HL-60 (cell line): ENCODE data around the gene NID2.

Experiments used
- CTCF ChIP-seq: IDR thresholded peaks from one replicate; pipeline ENCODE4 v1.5.1; 2011; ENCODE audit warnings: low read length, control low read depth, inconsistent platforms; ENCODE audit not compliant: insufficient read depth
- POLR2AphosphoS5 ChIP-seq: IDR thresholded peaks from 2 replicates; pipeline ENCODE4 v1.6.1; 2012; ENCODE audit warnings: low read depth
- REST ChIP-seq: IDR thresholded peaks from 2 replicates; pipeline ENCODE4 v1.6.1; 2012; ENCODE audit warnings: low read depth; ENCODE audit not compliant: insufficient replicate concordance

GRCh38 chr14:52033101-52033642 is 35.7 kb downstream of the NID2 start:
- TF ChIP-seq CTCF (no peak), REST (no peak), POLR2AphosphoS5 (no peak)
